ENCODE results near the gene CCER1. TPM values are rescaled to one million over a fixed set of nuclear protein-coding genes. Genes with fewer than 3 reads are reported as not detected.

CCER1 gene
- total RNA-seq, 4 donors from 2014 or later: not detected

DNA sequence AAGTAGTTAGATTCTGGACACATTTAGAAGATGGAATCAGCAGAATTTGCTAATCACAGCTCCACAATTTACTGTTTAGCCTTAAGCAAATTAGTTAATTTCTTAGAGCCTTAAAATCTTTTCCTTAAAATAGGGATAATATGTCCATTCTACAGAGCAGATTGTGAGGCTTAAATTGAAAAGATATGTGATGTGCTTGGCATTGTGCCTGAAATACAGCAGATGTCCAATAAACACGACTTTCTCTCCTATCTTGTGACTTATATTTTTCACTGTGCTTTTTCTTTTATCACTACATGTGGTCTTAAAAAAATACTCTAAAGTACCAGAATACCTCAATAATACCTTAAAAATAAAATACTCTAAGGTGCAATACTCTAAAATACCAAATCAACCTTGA lies 30.6 kb downstream of the CCER1 start:
- ATAC-seq (ENCODE audit: low FRiP score) (no peak), DNase-seq (ENCODE audit: low spot score) (no peak)
- TF ChIP-seq, protein P1, sequence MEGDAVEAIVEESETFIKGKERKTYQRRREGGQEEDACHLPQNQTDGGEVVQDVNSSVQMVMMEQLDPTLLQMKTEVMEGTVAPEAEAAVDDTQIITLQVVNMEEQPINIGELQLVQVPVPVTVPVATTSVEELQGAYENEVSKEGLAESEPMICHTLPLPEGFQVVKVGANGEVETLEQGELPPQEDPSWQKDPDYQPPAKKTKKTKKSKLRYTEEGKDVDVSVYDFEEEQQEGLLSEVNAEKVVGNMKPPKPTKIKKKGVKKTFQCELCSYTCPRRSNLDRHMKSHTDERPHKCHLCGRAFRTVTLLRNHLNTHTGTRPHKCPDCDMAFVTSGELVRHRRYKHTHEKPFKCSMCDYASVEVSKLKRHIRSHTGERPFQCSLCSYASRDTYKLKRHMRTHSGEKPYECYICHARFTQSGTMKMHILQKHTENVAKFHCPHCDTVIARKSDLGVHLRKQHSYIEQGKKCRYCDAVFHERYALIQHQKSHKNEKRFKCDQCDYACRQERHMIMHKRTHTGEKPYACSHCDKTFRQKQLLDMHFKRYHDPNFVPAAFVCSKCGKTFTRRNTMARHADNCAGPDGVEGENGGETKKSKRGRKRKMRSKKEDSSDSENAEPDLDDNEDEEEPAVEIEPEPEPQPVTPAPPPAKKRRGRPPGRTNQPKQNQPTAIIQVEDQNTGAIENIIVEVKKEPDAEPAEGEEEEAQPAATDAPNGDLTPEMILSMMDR (IDR thresholded peaks at IDR 0.05): no peak

DNA sequence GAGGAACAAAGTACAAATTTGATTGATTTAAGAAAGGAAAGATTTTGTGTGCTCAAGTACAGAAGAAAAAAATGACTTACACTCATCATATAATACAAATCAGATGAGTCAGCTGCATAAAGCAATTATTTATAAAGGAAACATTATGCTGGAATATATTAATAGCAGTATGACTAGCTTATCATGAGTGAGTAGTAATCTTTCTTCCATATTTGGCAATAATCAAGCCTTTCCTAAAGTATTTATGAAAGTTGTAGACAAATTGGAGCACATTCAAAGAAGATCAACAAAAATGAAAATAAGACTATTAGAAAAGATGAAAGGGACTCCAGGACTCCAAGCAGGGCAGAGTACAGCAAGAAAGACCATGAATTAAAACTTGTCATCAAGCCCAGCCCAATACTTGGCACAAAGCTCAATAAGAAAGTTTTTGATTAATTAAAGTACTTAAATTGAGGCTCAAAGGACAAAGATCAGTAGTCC lies 32.8 kb downstream of the CCER1 start:
- TF ChIP-seq, protein P1 (IDR thresholded peaks at IDR 0.05): no peak
- peak; percentile 80 for ATAC-seq (ENCODE audit: low FRiP score)

DNA sequence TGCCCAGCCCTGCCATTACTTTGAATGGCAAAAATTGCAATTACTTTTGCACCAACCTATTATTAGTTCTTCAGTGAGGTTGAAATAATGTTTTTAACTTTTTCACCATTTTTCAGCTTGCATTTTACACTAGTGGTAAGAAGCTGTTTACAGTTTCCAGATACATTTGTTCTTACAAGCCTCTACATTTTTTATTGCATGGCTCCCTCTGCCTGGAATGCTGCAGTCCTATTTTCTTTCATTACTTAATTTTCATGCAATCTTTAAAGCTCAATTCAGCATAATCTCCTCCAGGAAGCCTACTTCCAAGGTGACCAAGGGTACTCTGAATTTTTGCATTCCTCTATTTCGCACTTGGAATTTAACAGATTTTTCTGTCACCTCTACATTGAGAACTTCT lies 33.4 kb downstream of the CCER1 start:
- no peak for ATAC-seq (ENCODE audit: low FRiP score)
- DNase-seq (ENCODE audit: low spot score): no peak
- TF ChIP-seq, protein P1 (IDR thresholded peaks at IDR 0.05): no peak

More for the DNA sequence above, 32.8 kb downstream of the CCER1 start:
- no peak for DNase-seq (ENCODE audit: low spot score)

DNA sequence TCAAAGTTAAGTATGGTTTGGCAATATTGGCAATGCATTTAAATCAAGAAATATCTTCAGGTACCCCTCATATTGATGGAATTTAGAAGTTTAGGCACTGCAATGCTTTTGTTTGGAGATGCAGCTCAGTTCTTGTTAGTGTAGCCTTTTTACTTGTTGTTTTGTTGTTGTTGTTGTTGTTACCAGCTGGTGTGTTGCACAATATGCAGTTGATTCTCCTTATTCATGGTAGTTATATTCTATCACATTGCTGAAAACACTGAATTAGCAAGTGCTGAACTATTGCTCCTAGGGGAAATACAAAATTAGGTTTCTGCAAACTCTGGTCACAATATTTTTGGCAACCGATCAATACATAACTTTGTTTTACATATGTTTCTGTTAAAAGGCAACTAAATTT lies 34.8 kb downstream of the CCER1 start:
- DNase-seq (ENCODE audit: low spot score) (no peak), ATAC-seq (ENCODE audit: low FRiP score) (no peak)
- TF ChIP-seq, protein P1 (IDR thresholded peaks at IDR 0.05): no peak

DNA sequence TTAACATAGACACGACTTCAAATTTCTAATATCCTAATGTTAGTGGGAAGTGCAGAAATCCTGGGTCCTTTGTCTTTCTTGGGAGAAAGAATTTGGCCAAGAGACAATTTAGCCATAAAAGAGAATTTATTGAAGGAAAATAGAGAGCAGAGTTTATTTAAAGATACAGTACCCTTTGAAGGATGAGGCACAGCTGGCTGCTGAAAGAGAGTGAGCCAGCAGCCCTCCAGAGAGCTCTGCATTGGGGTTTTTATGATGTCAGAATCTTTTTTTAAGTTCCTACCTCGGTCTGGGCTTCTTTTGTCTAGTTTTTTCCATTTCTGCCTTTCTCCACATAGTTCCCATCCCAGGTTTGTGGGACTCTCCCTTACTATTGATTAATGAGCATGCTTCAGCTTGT lies 37.5 kb downstream of the CCER1 start:
- DNase-seq (ENCODE audit: low spot score): no peak
- TF ChIP-seq, protein P1 (IDR thresholded peaks at IDR 0.05): no peak
- no peak for ATAC-seq (ENCODE audit: low FRiP score)

DNA sequence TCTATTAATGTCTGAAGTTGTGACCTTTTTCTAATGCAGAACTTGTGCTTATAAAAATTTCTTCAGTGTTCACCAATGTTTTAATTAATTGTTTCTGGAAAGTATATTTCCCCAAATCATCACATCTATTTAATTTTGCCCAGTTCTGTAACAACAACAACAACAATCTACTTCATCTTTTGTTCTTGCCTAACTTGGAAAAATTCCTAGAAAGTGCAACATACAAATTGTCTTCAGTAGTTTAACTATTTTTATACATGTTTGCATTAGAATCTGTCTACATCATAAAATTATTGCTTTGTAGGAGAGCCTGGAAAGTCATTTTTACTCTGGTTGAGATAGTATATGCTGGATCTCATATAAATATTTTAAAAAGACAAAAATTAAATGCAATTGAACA lies 38.5 kb downstream of the CCER1 start:
- TF ChIP-seq, protein P1 (IDR thresholded peaks at IDR 0.05): no peak
- DNase-seq (ENCODE audit: low spot score): no peak
- no peak for ATAC-seq (ENCODE audit: low FRiP score)

DNA sequence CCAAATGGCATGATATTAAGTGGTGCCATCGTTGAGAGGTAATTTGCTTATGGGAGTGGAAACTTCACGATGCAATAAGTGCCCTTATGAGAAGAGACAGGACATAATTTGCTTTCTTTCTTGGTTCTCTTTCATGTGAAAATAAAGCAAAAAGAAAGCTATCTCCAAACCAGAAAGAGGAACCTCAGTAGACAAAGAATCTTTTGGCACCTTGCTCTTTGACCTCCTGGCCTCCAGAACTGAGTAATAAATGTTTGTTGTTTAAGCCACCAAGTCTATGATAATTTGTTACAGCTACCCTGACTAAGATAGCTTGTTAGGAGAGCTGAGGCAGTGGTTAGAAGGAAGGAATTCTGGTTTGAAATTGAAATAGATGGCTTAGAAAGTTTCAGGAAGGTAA lies 39.6 kb downstream of the CCER1 start:
- TF ChIP-seq, protein P1 (IDR thresholded peaks at IDR 0.05): no peak
- DNase-seq (ENCODE audit: low spot score) (no peak), ATAC-seq (ENCODE audit: low FRiP score) (no peak)
